Measurements from ENCODE around the gene CHMP2A.

Gene CHMP2A

DNA sequence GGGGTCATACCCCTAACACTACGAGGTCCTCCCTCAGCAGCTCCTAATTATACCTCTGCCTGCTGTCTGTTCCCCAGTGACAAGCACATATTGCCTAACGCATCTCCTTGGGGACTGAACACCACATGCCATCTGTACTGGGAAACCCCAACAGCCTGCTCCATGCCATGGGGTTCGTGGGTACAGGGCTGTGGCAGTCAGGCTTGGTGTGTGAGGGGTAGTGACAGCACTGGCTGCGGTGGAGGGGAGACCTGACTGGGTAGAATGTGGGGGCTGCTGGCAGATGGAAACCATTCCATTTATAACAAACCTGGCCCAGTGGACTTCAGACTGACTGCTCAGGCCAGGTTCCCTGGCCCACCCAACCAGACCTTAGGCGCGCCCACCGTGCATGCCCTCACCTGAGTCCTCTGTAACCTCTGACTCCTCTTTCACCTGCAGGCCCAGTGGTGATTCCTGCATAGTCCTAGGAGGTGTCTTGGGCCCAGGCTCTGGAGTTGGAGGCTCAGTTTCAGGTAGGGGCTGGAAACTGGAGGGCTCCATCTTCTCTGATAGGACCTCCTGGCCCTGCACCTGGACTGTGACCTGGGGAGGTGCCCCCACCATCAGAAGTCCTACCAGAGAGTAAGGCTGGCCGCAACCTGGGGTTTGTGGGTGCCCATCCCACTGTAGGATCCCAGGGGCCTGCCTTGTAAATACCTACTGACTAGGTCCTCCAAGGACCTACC is 15.2 kb upstream of the CHMP2A start:
- no peak for DNase-seq

DNA sequence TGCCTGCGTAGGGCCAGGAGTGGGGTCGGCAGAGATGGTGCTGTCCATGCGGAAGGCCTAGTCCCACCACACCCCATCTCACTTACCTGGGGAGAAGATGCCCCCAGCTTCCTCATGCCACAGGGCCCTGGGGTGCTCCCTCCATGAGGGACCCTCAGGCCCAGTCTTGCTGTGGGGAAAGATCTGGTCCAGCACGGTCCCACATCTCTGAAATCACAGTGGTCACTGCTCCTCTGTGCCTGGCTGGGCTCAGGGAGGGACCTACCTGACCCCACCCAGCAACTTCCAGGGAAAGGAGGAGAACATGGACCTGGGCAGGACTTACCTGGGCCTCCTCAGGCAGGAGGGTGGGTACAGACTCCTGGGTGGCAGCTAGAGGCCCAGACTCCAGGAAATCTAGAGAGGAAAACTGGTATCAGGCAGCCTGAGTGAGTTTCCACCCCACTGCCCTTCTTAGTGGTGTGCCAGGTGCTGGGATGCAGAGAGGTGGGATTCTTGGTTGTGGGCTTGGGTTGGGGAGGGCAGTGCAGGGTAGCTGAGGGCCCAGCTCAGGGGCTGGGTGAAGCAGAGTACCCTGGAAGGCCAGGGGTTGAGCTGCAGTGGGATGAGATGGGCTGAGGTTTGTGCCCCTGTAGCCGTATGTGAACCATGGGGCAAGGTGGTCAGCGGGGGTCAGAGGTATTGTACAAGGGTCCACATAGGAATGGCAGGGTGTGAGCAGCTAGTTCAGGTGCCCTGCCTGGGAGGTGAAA is 14.5 kb upstream of the CHMP2A start:
- no peak for DNase-seq

GRCh38 chr19:58568453-58569130 is 13.7 kb upstream of the CHMP2A start:
- DNase-seq = no peak

DNA sequence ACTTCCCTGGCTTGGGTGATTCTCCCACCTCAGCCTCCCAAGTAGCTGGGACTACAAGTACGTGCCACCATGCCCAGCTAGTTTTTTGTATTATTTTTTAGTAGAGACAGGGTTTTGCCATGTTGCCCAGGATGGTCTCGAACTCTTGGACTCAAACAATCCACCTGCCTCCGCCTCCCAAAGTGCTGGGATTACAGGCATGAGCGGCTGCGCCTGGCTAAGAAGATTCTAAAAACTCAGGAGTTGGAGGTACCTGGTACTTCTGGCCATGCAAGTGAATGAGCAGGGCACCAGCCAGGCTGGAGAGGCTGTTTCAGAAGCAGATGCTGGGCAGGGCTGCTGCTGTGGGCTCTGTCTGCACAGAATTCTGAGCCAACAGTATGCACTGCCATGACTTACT is 12.1 kb upstream of the CHMP2A start:
- DNase-seq = no peak

DNA sequence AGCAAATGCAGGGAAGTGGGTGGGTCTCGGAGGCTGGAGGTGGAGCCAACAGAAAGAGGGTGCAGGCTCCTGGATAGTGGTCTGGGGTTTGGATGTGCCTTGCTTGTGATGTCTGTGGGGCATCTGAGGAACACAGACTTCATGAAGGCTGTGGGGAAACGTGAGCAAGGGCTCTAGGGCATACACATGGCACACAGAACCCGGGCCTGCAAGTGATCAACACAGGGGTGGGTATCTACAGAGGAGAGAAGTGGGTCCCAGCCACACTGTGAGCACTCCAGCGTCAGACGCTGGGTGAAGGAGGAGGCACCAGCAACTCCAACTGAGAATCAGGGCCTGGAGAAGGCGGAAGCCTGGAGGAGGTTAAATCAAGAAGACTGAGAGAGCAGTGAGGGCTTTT is 8.9 kb upstream of the CHMP2A start:
- DNase-seq = no peak

GRCh38 chr19:58563034-58563573 is 8.2 kb upstream of the CHMP2A start:
- DNase-seq = no peak

DNA sequence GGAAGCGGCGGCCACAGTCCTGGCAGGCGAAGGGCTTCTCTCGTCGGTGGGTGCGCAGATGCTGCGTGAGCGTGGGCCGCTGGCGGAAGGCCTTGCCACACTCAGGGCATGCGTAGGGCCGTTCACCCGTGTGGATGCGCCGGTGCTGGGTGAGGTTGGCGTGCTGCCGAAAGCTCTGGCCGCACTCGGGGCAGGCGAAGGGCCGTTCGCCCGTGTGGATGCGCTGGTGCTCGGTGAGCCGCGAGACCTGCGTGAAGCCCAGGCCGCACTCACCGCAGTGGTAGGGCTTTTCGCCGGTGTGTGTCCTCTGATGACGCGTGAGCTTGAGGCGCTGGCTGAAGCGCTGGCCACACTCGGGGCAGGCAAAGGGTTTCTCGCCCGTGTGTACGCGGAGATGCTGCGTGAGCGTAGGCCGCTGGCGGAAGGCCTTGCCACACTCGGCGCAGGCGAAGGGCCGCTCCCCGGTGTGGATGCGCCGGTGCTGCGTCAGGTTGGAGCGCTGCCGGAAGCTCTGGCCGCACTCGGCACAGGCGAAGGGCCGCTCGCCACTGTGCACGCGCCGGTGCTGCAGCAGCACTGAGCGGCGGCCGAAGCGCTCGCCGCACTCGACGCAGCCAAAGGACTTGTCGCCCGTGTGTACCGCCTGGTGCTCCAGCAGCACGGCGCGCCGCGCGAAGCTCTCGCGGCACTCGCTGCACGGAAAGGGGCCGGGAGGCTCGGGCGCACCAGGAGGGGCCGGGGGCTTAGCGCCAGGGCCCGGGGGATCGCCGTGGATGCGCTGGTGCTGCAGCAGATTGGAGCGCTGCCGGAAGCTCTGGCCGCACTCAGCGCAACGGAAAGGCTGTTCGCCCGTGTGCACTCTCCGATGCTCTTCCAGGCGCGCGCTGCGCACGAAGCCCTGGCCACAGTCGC is 7.5 kb upstream of the CHMP2A start:
- DNase-seq = no peak

- DNase-seq = no peak
These were observed 6.6 kb upstream of the CHMP2A start for GRCh38 chr19:58561373-58562121.

GRCh38 chr19:58560921-58561320 is 6.0 kb upstream of the CHMP2A start:
- no peak for DNase-seq

DNA sequence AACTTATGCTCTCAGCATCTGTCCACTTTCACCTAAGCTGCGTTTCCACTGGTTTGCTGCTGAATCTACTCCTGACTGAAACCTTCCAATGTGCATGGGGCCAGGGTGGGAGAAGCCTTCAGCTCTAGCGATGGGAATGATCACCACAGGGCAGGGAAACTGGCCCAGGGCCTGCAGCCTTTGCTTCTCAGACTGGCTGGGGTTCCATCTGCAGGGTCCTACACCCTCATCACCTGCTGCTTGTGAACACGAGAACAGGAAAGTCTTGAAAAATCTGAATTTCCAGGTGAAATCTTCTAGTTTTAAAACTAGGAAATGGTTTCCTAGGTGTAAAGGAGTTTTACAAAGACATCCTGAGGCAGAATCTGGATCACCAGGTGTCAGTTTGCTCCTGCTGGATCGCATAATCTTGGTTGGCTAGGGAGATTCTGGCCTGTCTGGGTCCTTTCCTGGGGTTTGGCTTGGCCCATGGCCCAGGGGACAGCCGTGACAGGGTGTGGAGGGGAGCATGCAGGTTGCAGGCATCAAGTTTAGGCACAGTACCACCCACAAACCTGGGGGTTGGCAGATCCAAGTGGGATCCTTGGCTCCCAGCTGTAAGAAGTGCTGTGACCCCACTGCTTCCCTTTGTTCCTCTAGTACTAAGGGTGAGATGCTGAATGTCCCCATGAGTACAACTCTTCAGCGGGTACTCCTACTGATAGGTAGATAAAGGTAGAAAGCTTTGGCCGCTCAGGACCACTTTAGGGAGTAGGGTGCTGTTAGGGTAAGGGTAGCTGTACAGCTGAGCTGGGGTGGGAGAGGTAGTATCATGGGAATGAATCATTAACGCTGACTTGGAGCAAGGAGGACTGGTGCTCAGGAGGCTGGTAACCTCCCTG is 5.3 kb upstream of the CHMP2A start:
- no peak for DNase-seq

- no peak for DNase-seq
These were observed 4.5 kb upstream of the CHMP2A start for GRCh38 chr19:58559275-58560006.

DNA sequence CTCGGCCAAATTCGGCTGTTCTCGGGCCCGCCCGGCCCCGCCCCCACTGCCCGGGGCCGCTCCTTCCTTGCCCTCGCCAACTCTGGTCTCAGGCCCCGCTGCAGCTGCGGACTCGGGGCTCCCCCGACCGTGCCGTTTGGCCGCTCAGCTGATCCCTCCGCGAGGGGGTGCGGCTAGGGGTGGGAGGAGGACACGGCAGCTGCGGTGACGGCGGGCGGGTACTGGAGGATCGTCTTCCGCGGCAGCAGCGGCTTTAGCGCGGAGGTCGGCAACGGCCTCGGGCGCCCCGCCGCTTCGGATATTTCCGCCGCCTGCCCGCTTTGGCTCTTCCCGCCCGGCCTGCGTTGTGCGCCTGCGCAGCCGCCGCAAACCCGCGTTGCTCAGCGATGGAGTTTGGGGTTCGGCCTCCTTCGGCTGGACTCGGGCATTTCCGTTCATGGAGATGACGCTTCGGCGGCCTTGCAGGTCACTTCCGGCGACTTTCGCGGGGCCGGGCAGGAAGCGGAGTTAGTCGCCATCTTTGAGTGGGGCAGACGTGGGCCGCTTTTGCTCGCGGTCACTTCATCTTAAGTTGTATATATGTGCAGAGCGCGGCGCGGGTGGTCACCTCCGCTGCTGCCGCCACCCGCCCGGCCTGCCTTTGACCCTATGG is 3.8 kb upstream of the CHMP2A start:
- no peak for DNase-seq

DNA sequence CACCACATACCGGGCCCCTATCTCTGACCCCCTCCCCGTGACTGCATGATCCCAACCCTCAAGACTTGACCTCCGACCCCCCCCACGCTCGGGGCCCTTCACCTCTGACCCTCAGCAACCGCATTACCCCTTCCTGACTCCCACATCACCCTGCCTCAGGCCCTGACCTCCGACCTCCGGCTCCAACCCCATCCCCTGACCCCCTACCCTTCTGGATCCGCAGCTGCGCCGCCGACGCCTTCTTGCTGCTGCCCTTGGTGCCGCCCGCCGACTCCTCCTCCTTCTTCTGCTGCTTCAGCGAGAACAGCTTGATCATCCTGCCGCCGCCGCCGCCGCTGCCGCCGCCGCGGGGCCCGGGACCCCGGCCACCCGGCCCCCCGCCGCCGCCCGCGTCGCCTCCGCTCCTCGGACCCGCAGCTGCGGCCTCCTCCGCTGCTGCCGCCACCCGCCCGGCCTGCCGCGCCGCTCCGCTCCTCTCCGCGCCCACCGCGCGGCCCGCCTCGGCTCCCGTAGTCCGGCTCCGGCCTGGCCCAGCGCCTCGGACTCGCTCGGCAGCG is 3.2 kb upstream of the CHMP2A start, which contains the start of gene UBE2M:
UBE2M (minus strand) TSS at position 546 of the 557 bp plus-strand sequence; CDS start at position 316, 230 bp downstream.
- DNase-seq = no peak

GRCh38 chr19:58557221-58558065 is 2.5 kb upstream of the CHMP2A start:
- no peak for DNase-seq

DNA sequence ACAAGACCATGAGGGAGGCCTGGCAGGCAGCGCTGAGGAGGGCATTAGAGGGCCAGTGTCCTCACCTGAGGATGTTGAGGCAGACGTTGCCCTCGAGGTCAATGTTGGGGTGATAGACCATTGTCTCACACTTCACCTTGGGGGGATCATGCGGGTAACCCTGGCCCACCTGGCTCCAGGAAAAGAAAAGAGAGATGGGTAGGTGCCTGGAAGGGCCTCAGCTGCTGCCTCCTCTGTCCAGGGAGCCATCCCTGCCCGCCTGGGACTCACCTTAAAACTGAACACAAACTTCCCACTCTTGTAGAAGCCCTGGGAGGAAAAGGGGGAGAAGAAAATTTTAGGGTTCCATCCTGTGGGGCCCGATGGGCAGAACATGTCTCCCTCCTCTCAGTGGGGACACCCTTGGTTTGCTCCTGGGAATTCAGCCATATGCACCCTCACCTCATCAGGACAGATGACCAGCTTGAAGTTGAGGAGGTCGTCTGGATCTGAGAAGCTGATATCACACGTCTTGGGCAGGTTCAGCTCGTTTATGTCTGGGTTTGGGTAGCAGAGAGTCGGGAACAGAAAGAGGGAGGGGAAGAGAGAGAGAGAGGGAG is 1.8 kb upstream of the CHMP2A start:
- no peak for DNase-seq

- no peak for DNase-seq
These were observed 1.2 kb upstream of the CHMP2A start for GRCh38 chr19:58555920-58556621.

DNA sequence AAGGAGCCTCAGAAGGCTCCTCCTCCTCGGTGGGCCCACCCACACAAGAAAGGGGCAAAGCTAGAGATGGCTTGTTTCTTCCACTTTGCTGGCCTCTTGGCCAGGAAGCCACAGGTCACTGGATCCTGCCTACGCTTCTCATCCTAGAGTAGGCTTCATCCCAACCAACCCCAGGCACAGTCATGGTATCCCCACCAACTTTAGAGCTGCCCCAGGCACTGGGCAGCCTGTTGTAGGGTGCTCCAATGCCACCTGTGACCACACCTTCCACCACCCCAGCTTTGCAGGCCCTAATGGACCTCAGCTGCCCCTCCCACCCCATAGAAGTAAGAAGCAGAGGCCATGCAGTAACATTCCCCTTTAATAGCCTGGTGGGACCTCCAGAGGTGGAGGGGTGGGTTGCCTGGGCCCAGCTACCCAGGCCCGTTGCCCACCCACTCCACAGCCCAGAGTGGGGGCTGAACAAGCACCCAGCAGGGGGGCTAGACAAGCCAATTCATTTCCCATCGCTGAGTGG is 522 bp upstream of the CHMP2A start:
- DNase-seq = no peak
